ENCODE measurements around the gene POLR2L.
A peak's percentile ranks its signal among the peaks of the same experiment; 100 is the strongest.

The POLR2L gene

GRCh38 chr11:843086-843734, 881 bp upstream of the POLR2L start:
- Histone ChIP-seq H3F3A (ENCODE audit: control insufficient read depth, insufficient read depth) (no peaks in the 10 kb centered on the region), H3K79me2 (ENCODE audit: control insufficient read depth, low read length) (peaks cover 25% of the 10 kb centered on the region), H3K9me3 (ENCODE audit: control insufficient read depth, insufficient read depth, low read length) (no peaks in the 10 kb centered on the region), H3K9me2 (replicated peaks; ENCODE audit: control insufficient read depth, low read length) (no peaks in the 10 kb centered on the region), H3K27me3 (ENCODE audit: control insufficient read depth, low read length) (peaks cover 14% of the 10 kb centered on the region), H3K36me3 (ENCODE audit: control insufficient read depth, low read length) (peaks cover 34% of the 10 kb centered on the region), H3K4me2 (ENCODE audit: low read length) (peak overlapping the region; percentile 90), H3K4me3 (ENCODE audit: low read length) (peak overlapping the region; percentile 92), H4K20me1 (ENCODE audit: control insufficient read depth, insufficient read depth, low read depth, low read length) (peaks cover 14% of the 10 kb centered on the region), H3K4me1 (ENCODE audit: control insufficient read depth, low read length) (peaks cover 30% of the 10 kb centered on the region), H3K27ac (ENCODE audit: low read depth, low read length) (no peak overlapping the region)
- TF ChIP-seq CTCF (IDR thresholded peaks at IDR 0.05; ENCODE audit: low read depth, low read length, poor library complexity, severe bottlenecking) (no peak), EZH2phosphoT487 (IDR thresholded peaks at IDR 0.05; ENCODE audit: borderline replicate concordance, low read length) (no peak)

- Histone ChIP-seq H3K79me2 (ENCODE audit: control insufficient read depth, low read length) (peaks cover 25% of the 10 kb centered on the region), H3K36me3 (ENCODE audit: control insufficient read depth, low read length) (peaks cover 41% of the 10 kb centered on the region), H3K4me3 (ENCODE audit: low read length) (peak overlapping the region; percentile 92), H3K4me1 (ENCODE audit: control insufficient read depth, low read length) (peaks cover 27% of the 10 kb centered on the region), H3K9me2 (replicated peaks; ENCODE audit: control insufficient read depth, low read length) (no peaks in the 10 kb centered on the region), H4K20me1 (ENCODE audit: control insufficient read depth, insufficient read depth, low read depth, low read length) (peaks cover 14% of the 10 kb centered on the region), H3F3A (ENCODE audit: control insufficient read depth, insufficient read depth) (no peaks in the 10 kb centered on the region), H3K4me2 (ENCODE audit: low read length) (peak overlapping the region; percentile 90), H3K27me3 (ENCODE audit: control insufficient read depth, low read length) (peaks cover 12% of the 10 kb centered on the region), H3K27ac (ENCODE audit: low read depth, low read length) (peak overlapping the region; percentile 61), H3K9me3 (ENCODE audit: control insufficient read depth, insufficient read depth, low read length) (no peaks in the 10 kb centered on the region)
- no peak for TF ChIP-seq EZH2phosphoT487 (IDR thresholded peaks at IDR 0.05; ENCODE audit: borderline replicate concordance, low read length)
- TF ChIP-seq CTCF (IDR thresholded peaks at IDR 0.05; ENCODE audit: low read depth, low read length, poor library complexity, severe bottlenecking), result no peak
Observed at GRCh38 chr11:841981-842369, 354 bp downstream of the POLR2L start.

- no peaks in the 10 kb centered on the region for H3K9me3 ChIP-seq (ENCODE audit: control insufficient read depth, insufficient read depth, low read length)
Observed at GRCh38 chr11:839875-840617, 2.3 kb downstream of the POLR2L start.

More at GRCh38 chr11:839875-840617, 2.3 kb downstream of the POLR2L start:
- TF ChIP-seq CTCF (IDR thresholded peaks at IDR 0.05; ENCODE audit: low read depth, low read length, poor library complexity, severe bottlenecking) (peak; percentile 50), EZH2phosphoT487 (IDR thresholded peaks at IDR 0.05; ENCODE audit: borderline replicate concordance, low read length) (no peak)
- H3K4me1 ChIP-seq (ENCODE audit: control insufficient read depth, low read length), result peaks cover 27% of the 10 kb centered on the region
- no peaks in the 10 kb centered on the region for H3F3A ChIP-seq (ENCODE audit: control insufficient read depth, insufficient read depth)
- no peaks in the 10 kb centered on the region for H3K9me2 ChIP-seq (replicated peaks; ENCODE audit: control insufficient read depth, low read length)
- H3K79me2 ChIP-seq (ENCODE audit: control insufficient read depth, low read length), result peaks cover 25% of the 10 kb centered on the region
- peaks cover 12% of the 10 kb centered on the region for H3K27me3 ChIP-seq (ENCODE audit: control insufficient read depth, low read length)
- H3K27ac ChIP-seq (ENCODE audit: low read depth, low read length), result no peak overlapping the region
- H3K4me2 ChIP-seq (ENCODE audit: low read length), result peak overlapping the region; percentile 90
- peaks cover 14% of the 10 kb centered on the region for H4K20me1 ChIP-seq (ENCODE audit: control insufficient read depth, insufficient read depth, low read depth, low read length)
- peaks cover 41% of the 10 kb centered on the region for H3K36me3 ChIP-seq (ENCODE audit: control insufficient read depth, low read length)
- H3K4me3 ChIP-seq (ENCODE audit: low read length), result peak overlapping the region; percentile 92; the same call in 1 of the 2 replicates

Data from DOHH2 (cell line).